Measurements from ENCODE around the gene PDE1C. TPM values are rescaled to one million over a fixed set of nuclear protein-coding genes. Genes with fewer than 3 reads are reported as not detected.
"Not testable (repeated sequence)": the region's sequence is repeated elsewhere in the genome, so short reads cannot be mapped to it uniquely, and the experiment has no call there.

Gene PDE1C
- total and polyA plus RNA-seq, 9 donors, result 3.8 to 8.7 (median 4.5) TPM

GRCh38 chr7:32076802-32077201 lies 6.6 kb upstream of the PDE1C start:
- not testable (repeated sequence) for H3K27ac ChIP-seq (ENCODE audit: low read length)
- WGBS (ENCODE audit: insufficient coverage), result no CpG with 5 or more reads among the region's 5 CpGs

GRCh38 chr7:32075612-32076011 lies 5.4 kb upstream of the PDE1C start:
- H3K36me3 ChIP-seq (ENCODE audit: control insufficient read depth, insufficient read depth, low read length), result no peaks in the 10 kb centered on the region
- H3K4me1 ChIP-seq (ENCODE audit: control insufficient read depth, insufficient read depth, low read length), result peaks cover 6% of the 10 kb centered on the region
- H3K27me3 ChIP-seq (ENCODE audit: control insufficient read depth, insufficient read depth, low read length), result peaks cover 10% of the 10 kb centered on the region
- 86% methylated on average over 2 of the region's 4 CpGs for WGBS (ENCODE audit: insufficient coverage)
- no peak overlapping the region for H3K27ac ChIP-seq (ENCODE audit: low read length)
- no peaks in the 10 kb centered on the region for H3K9me3 ChIP-seq (replicated peaks; ENCODE audit: control insufficient read depth, low read depth, low read length)
- no peak for DNase-seq
- no peak overlapping the region for H3K4me3 ChIP-seq (ENCODE audit: low read length)

More at GRCh38 chr7:32076802-32077201, 6.6 kb upstream of the PDE1C start:
- not testable (repeated sequence) for H3K36me3 ChIP-seq (ENCODE audit: control insufficient read depth, insufficient read depth, low read length); DNase-seq; H3K4me3 ChIP-seq (ENCODE audit: low read length); H3K9me3 ChIP-seq (replicated peaks; ENCODE audit: control insufficient read depth, low read depth, low read length); H3K27me3 ChIP-seq (ENCODE audit: control insufficient read depth, insufficient read depth, low read length); H3K4me1 ChIP-seq (ENCODE audit: control insufficient read depth, insufficient read depth, low read length)

- Histone ChIP-seq H3K27ac (ENCODE audit: low read length) (no peak overlapping the region), H3K36me3 (ENCODE audit: control insufficient read depth, insufficient read depth, low read length) (no peaks in the 10 kb centered on the region), H3K4me3 (ENCODE audit: low read length) (no peak overlapping the region), H3K4me1 (ENCODE audit: control insufficient read depth, insufficient read depth, low read length) (peaks cover 6% of the 10 kb centered on the region), H3K27me3 (ENCODE audit: control insufficient read depth, insufficient read depth, low read length) (peaks cover 16% of the 10 kb centered on the region), H3K9me3 (replicated peaks; ENCODE audit: control insufficient read depth, low read depth, low read length) (no peaks in the 10 kb centered on the region)
- WGBS (ENCODE audit: insufficient coverage), result 61% methylated on average over 4 of the region's 9 CpGs
- no peak for DNase-seq
These were observed 4.8 kb upstream of the PDE1C start for GRCh38 chr7:32074787-32075585.

GRCh38 chr7:32073533-32073932 lies 3.3 kb upstream of the PDE1C start:
- Histone ChIP-seq H3K9me3 (replicated peaks; ENCODE audit: control insufficient read depth, low read depth, low read length) (no peaks in the 10 kb centered on the region), H3K4me1 (ENCODE audit: control insufficient read depth, insufficient read depth, low read length) (peaks cover 4% of the 10 kb centered on the region), H3K4me3 (ENCODE audit: low read length) (no peak overlapping the region), H3K36me3 (ENCODE audit: control insufficient read depth, insufficient read depth, low read length) (no peaks in the 10 kb centered on the region), H3K27me3 (ENCODE audit: control insufficient read depth, insufficient read depth, low read length) (peaks cover 17% of the 10 kb centered on the region), H3K27ac (ENCODE audit: low read length) (no peak overlapping the region)
- DNase-seq, result no peak
- WGBS (ENCODE audit: insufficient coverage), result 40% methylated on average over 1 of the region's 1 CpG

GRCh38 chr7:32072397-32072796 lies 2.2 kb upstream of the PDE1C start:
- Histone ChIP-seq H3K27ac (ENCODE audit: low read length) (no peak overlapping the region), H3K27me3 (ENCODE audit: control insufficient read depth, insufficient read depth, low read length) (peaks cover 19% of the 10 kb centered on the region), H3K4me1 (ENCODE audit: control insufficient read depth, insufficient read depth, low read length) (peaks cover 4% of the 10 kb centered on the region), H3K36me3 (ENCODE audit: control insufficient read depth, insufficient read depth, low read length) (no peaks in the 10 kb centered on the region), H3K9me3 (replicated peaks; ENCODE audit: control insufficient read depth, low read depth, low read length) (no peaks in the 10 kb centered on the region), H3K4me3 (ENCODE audit: low read length) (no peak overlapping the region)
- no peak for DNase-seq
- WGBS (ENCODE audit: insufficient coverage), result no CpG with 5 or more reads among the region's 2 CpGs

- no peak for DNase-seq
- Histone ChIP-seq H3K36me3 (ENCODE audit: control insufficient read depth, insufficient read depth, low read length) (no peaks in the 10 kb centered on the region), H3K4me3 (ENCODE audit: low read length) (peak overlapping the region; percentile 62), H3K27ac (ENCODE audit: low read length) (no peak overlapping the region), H3K4me1 (ENCODE audit: control insufficient read depth, insufficient read depth, low read length) (peaks cover 4% of the 10 kb centered on the region), H3K9me3 (replicated peaks; ENCODE audit: control insufficient read depth, low read depth, low read length) (no peaks in the 10 kb centered on the region), H3K27me3 (ENCODE audit: control insufficient read depth, insufficient read depth, low read length) (peaks cover 19% of the 10 kb centered on the region)
- WGBS (ENCODE audit: insufficient coverage), result 38% methylated on average over 2 of the region's 6 CpGs
These were observed 1.4 kb upstream of the PDE1C start for GRCh38 chr7:32071466-32072091.

GRCh38 chr7:32070051-32070405 lies 179 bp downstream of the PDE1C start:
- no peak overlapping the region for H3K27ac ChIP-seq (ENCODE audit: low read length)
- H3K4me3 ChIP-seq (ENCODE audit: low read length), result peak overlapping the region; percentile 62
- DNase-seq, result no peak
- H3K27me3 ChIP-seq (ENCODE audit: control insufficient read depth, insufficient read depth, low read length), result peaks cover 19% of the 10 kb centered on the region
- WGBS (ENCODE audit: insufficient coverage), result 2% methylated on average over 6 of the region's 9 CpGs
- no peaks in the 10 kb centered on the region for H3K36me3 ChIP-seq (ENCODE audit: control insufficient read depth, insufficient read depth, low read length)
- no peaks in the 10 kb centered on the region for H3K9me3 ChIP-seq (replicated peaks; ENCODE audit: control insufficient read depth, low read depth, low read length)
- H3K4me1 ChIP-seq (ENCODE audit: control insufficient read depth, insufficient read depth, low read length), result peaks cover 4% of the 10 kb centered on the region

- H3K27ac ChIP-seq (ENCODE audit: low read length), result no peak overlapping the region
- peaks cover 4% of the 10 kb centered on the region for H3K4me1 ChIP-seq (ENCODE audit: control insufficient read depth, insufficient read depth, low read length)
- DNase-seq, result no peak
- peaks cover 19% of the 10 kb centered on the region for H3K27me3 ChIP-seq (ENCODE audit: control insufficient read depth, insufficient read depth, low read length)
- H3K36me3 ChIP-seq (ENCODE audit: control insufficient read depth, insufficient read depth, low read length), result no peaks in the 10 kb centered on the region
- H3K4me3 ChIP-seq (ENCODE audit: low read length), result no peak overlapping the region
- H3K9me3 ChIP-seq (replicated peaks; ENCODE audit: control insufficient read depth, low read depth, low read length), result no peaks in the 10 kb centered on the region
These were observed 1.0 kb downstream of the PDE1C start for GRCh38 chr7:32069116-32069650.

GRCh38 chr7:32068411-32069101 lies 1.7 kb downstream of the PDE1C start:
- WGBS (ENCODE audit: insufficient coverage), result 70% methylated on average over 5 of the region's 11 CpGs
- no peak overlapping the region for H3K27ac ChIP-seq (ENCODE audit: low read length)
- H3K9me3 ChIP-seq (replicated peaks; ENCODE audit: control insufficient read depth, low read depth, low read length), result no peaks in the 10 kb centered on the region

GRCh38 chr7:32066441-32066840 lies 3.8 kb downstream of the PDE1C start:
- Histone ChIP-seq H3K4me1 (ENCODE audit: control insufficient read depth, insufficient read depth, low read length) (peaks cover under 1% of the 10 kb centered on the region), H3K36me3 (ENCODE audit: control insufficient read depth, insufficient read depth, low read length) (no peaks in the 10 kb centered on the region), H3K4me3 (ENCODE audit: low read length) (no peak overlapping the region), H3K27ac (ENCODE audit: low read length) (no peak overlapping the region), H3K27me3 (ENCODE audit: control insufficient read depth, insufficient read depth, low read length) (peaks cover 13% of the 10 kb centered on the region), H3K9me3 (replicated peaks; ENCODE audit: control insufficient read depth, low read depth, low read length) (no peaks in the 10 kb centered on the region)
- WGBS (ENCODE audit: insufficient coverage), result no CpG with 5 or more reads among the region's 2 CpGs
- DNase-seq, result no peak

More at GRCh38 chr7:32068411-32069101, 1.7 kb downstream of the PDE1C start:
- H3K4me3 ChIP-seq (ENCODE audit: low read length), result no peak overlapping the region
- DNase-seq, result no peak
- no peaks in the 10 kb centered on the region for H3K36me3 ChIP-seq (ENCODE audit: control insufficient read depth, insufficient read depth, low read length)
- peaks cover 19% of the 10 kb centered on the region for H3K27me3 ChIP-seq (ENCODE audit: control insufficient read depth, insufficient read depth, low read length)
- H3K4me1 ChIP-seq (ENCODE audit: control insufficient read depth, insufficient read depth, low read length), result peaks cover 4% of the 10 kb centered on the region

Data from muscle of leg (tissue), 11 donors.